Activated CD8-positive, alpha-beta memory T cell treated with anti-CD3 and anti-CD28 coated beads, Interleukin-2, amount 10 ng/mL, durations not matched to agents 7 days and 5 days (primary cell): ENCODE results near the gene HBEGF. TPM values are rescaled to one million over a fixed set of nuclear protein-coding genes. Genes with fewer than 3 reads are reported as not detected.
A peak's percentile ranks its signal among the peaks of the same experiment; 100 is the strongest.

ENCODE experiments used
- ATAC-seq: fragments of 150-1000 bp; cut with Tn5 transposase; one replicate; pipeline ENCODE4 v1.10.0; 2021; ENCODE audit warnings: moderate library complexity
- CTCF ChIA-PET: fragments of 350-600 bp; sonication (Branson Sonifier 250); formaldehyde crosslinking; loops from one replicate; lab custom pipeline; 2021; ENCODE audit warnings: antibody characterized with exemption; lab: Charles Lee
- DNase-seq: peaks from one replicate; pipeline ENCODE4 v3.0.0-alpha.2; 2020
- H3K27ac Mint-ChIP-seq: one replicate; pipeline ENCODE4 v1.8.0; 2021; ENCODE audit warnings: mild to moderate bottlenecking, mixed read lengths
- H3K27me3 Mint-ChIP-seq: one replicate; pipeline ENCODE4 v1.8.0; 2021; ENCODE audit warnings: mixed read lengths
- H3K36me3 Mint-ChIP-seq: one replicate; pipeline ENCODE4 v1.8.0; 2021; ENCODE audit warnings: mild to moderate bottlenecking, mixed read lengths
- H3K4me1 Mint-ChIP-seq: one replicate; pipeline ENCODE4 v1.8.0; 2021; ENCODE audit warnings: mixed read lengths
- H3K4me3 Mint-ChIP-seq: one replicate; pipeline ENCODE4 v1.8.0; 2021; ENCODE audit warnings: mild to moderate bottlenecking, moderate library complexity, mixed read lengths
- H3K9me3 Mint-ChIP-seq: one replicate; pipeline ENCODE4 v1.8.0; 2022; ENCODE audit warnings: low read depth, mixed read lengths
- total RNA-seq, 2 experiments: library from RNA; stranded (reverse); gene quantifications; one replicate each; pipeline ENCODE4 v1.2.3, GENCODE V29; 2021

Gene HBEGF
- total RNA-seq, 2 experiments from 2014 or later = 10.7 to 13.5 TPM

DNA sequence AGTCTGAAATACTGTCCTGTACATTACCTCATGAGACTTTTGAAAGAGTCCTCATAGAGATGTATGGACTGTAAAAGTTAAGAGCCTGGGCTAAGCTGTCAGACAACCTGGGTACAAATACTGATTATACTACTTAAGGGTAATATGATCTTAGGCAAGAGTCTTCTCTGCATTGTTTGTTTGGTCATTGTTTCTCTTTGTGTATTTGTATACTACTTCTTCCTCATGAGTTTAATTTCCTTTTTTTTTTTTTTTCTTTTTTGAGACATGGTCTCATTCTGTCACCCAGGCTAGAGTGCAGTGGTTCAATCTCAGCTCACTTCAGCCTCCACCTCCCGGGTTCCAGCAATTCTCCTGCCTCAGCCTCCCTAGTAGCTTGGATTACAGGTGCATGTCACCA, 40.9 kb downstream of the HBEGF start:
- ATAC-seq = no peak
- H3K27ac Mint-ChIP-seq = no peak overlapping the region
- H3K9me3 Mint-ChIP-seq = no peaks in the 10 kb centered on the region
- H3K36me3 Mint-ChIP-seq = no peaks in the 10 kb centered on the region
- CTCF ChIA-PET = interaction anchor here (1.2 kb wide), 2 partner anchors 24 to 48 kb away, joined by 4 read pairs; no protein-coding TSS in a partner anchor
- DNase-seq = no peak
- no peak overlapping the region for H3K4me3 Mint-ChIP-seq
- peaks cover 24% of the 10 kb centered on the region for H3K27me3 Mint-ChIP-seq
- peaks cover 27% of the 10 kb centered on the region for H3K4me1 Mint-ChIP-seq

DNA sequence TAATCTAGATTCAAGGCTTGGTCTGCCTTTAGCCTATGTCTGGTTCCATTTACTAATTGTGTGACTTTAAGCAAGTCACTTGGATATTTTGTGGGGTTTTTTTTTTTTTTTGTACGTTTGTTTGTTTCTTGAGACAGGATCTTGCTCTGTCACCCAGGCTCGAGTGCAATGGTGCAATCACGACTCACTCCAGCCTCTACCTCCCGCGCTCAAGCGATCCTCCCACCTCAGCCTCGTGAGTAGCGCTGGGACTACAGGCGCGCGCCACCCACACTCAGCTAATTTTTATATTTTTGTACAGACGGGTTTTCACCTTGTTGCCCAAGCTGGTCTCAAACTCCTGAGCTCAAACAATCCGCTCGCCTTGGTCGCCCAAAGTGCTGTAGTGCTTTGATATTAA, 42.4 kb downstream of the HBEGF start:
- Mint-ChIP-seq H3K4me1 (peaks cover 31% of the 10 kb centered on the region), H3K27ac (no peak overlapping the region), H3K27me3 (peaks cover 9% of the 10 kb centered on the region), H3K9me3 (no peaks in the 10 kb centered on the region), H3K4me3 (no peak overlapping the region), H3K36me3 (peaks cover 5% of the 10 kb centered on the region)
- ATAC-seq (no peak), DNase-seq (no peak)
- CTCF ChIA-PET = interaction anchor here (1.0 to 3.4 kb wide), 4 partner anchors 42 to 56 kb away, joined by 4 to 16 read pairs (median 8); partner anchors contain the start of gene HBEGF

DNA sequence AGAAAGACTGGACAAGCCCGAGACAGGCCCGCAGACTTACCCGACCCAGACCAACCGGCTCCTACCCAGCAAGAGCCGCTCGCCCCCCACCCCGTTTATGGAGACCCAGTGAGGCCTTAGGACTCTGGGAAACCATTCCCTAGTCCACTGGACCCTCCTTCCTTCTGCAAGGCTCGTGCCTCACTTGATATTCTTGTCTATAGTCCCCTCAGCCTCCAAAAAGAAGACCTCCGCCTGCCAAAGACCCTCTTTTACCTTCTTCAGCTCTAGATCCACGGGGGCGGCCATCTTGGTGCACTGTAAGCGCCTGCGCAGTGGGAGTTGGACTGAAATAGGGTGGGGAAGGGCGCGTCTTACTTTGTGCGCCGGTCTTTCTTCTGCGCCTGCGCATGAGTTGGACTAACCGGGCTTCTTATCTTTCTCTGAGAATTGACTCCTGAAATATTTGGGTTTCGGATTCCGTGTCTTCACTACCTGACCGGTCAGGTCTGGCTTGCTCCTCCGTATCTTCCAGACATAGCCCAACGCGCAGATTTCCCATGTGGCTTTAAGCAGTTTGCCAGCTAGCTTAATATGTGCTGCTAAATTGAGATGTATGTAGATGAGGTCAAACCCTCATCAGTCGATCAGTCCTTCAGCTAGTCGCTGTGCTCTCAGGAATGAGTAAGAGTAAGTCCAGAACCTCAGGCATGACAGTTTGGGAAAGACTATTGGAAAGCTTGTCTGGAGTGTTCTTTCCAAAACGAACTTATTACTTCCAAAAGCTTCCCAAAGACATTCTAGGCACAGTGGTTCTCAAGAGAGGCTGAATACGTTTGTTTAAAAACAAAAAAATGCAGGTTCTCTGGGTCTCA, 43.4 kb downstream of the HBEGF start, which contains the start of gene PFDN1:
TSS of gene PFDN1 (minus strand) at position 316 of the 854 bp plus-strand sequence. CDS start at position 288, 28 bp downstream.
- CTCF ChIA-PET = interaction anchor here (0.8 to 3.4 kb wide), 8 partner anchors 10 to 422 kb away, joined by 3 to 16 read pairs (median 4); partner anchors contain the start of gene HBEGF
- peaks cover 7% of the 10 kb centered on the region for H3K27me3 Mint-ChIP-seq
- no peaks in the 10 kb centered on the region for H3K9me3 Mint-ChIP-seq
- H3K36me3 Mint-ChIP-seq = peaks cover 9% of the 10 kb centered on the region
- peaks cover 34% of the 10 kb centered on the region for H3K4me1 Mint-ChIP-seq
- peak within 1 kb of the TSS; percentile 90 for H3K4me3 Mint-ChIP-seq
- peak; percentile 100 for ATAC-seq
- DNase-seq = peak; percentile 97
- H3K27ac Mint-ChIP-seq = peak within 1 kb of the TSS; percentile 94

DNA sequence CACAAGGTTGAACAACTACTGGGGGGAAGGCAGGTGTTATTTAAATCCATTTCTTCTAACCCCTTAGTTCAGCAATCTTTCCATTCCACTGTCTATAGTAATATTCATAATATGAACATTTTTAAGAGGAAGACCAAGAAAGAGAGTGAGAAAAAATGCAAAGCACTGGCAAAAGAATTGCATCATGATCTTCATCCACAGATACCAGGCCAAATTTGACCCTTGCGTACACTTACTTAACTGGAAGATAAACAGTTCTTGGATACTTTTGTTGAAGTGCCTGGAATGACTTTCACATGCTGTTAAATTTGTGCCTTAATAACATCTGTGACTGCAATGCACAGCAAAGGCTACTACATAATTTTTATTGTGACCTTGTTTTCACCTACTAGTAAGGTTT, 45.3 kb downstream of the HBEGF start:
- Mint-ChIP-seq H3K27ac (no peak overlapping the region), H3K36me3 (peaks cover 16% of the 10 kb centered on the region), H3K4me1 (peaks cover 43% of the 10 kb centered on the region), H3K9me3 (no peaks in the 10 kb centered on the region), H3K27me3 (peaks cover 2% of the 10 kb centered on the region), H3K4me3 (peak overlapping the region; percentile 7)
- ATAC-seq (no peak), DNase-seq (no peak)
- CTCF ChIA-PET = interaction anchor here (3.4 kb wide), 1 partner anchor 45 kb away, joined by 16 read pairs; the partner anchor contains the start of gene HBEGF

DNA sequence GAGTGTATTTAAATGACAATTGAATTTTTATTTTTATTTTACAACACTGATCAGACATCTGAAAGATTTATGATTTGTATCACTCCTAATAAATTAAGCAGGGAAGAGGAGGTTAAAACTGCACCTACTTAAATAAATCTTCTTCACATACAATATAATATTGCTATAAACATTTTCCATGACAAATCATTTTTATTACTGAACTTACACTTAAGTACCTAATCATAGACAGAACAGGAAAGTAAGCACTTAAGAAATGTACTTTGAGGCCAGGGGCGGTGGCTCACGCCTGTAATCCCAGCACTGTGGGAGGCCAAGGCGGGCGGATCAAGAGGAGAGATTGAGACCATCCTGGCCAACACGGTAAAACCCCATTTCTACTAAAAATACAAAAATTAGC, 47.3 kb downstream of the HBEGF start:
- H3K27me3 Mint-ChIP-seq = no peaks in the 10 kb centered on the region
- no peak for ATAC-seq
- H3K4me3 Mint-ChIP-seq = no peak overlapping the region
- H3K9me3 Mint-ChIP-seq = no peaks in the 10 kb centered on the region
- peaks cover 49% of the 10 kb centered on the region for H3K4me1 Mint-ChIP-seq
- no peak overlapping the region for H3K27ac Mint-ChIP-seq
- H3K36me3 Mint-ChIP-seq = peaks cover 19% of the 10 kb centered on the region
- CTCF ChIA-PET = no interaction called here
- DNase-seq = no peak

DNA sequence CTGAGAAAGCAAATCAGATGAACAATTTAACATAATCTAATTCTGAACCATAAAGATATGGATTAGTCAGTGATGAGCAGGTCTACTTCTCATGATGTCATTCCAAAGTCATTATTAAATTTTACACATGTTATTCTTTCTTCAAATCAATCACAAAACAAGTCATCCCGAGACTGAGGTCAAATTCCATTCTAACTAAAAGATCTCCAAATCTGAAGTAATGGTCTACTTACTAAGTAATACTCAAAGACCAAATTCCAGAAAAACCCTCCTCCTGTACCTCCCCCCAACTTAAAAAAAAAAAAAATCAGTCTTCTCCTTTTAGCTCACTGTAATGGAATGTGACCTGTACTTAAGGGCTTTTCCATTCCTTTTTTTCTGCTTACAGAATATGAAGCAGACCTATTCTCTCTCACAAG, 48.2 kb downstream of the HBEGF start:
- peaks cover 50% of the 10 kb centered on the region for H3K4me1 Mint-ChIP-seq
- H3K4me3 Mint-ChIP-seq = no peak overlapping the region
- H3K27ac Mint-ChIP-seq = no peak overlapping the region
- CTCF ChIA-PET = interaction anchor here (0.8 to 1.7 kb wide), 2 partner anchors 54 to 65 kb away, joined by 3 to 5 read pairs; no protein-coding TSS in a partner anchor
- DNase-seq = no peak
- no peaks in the 10 kb centered on the region for H3K9me3 Mint-ChIP-seq
- ATAC-seq = no peak
- peaks cover 19% of the 10 kb centered on the region for H3K36me3 Mint-ChIP-seq
- H3K27me3 Mint-ChIP-seq = no peaks in the 10 kb centered on the region

DNA sequence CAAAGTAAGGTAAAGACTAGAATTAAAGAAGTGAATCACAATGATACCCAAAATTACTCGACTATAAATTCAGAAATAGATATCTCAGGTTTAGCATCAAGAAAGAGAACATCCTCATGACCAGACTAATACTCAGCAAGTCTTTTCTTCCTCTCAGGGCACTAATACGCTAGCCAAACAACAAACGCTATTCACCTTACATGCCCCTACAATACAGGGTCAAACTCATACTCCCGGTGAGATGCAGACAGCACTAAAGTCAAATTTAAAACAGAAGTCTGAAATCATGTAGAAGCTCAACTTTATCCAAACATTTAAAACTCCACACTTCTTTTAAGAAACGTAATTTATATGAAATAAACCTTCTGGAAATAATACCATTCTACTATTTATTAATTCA, 49.1 kb downstream of the HBEGF start:
- no peak for ATAC-seq
- peaks cover 45% of the 10 kb centered on the region for H3K4me1 Mint-ChIP-seq
- DNase-seq = no peak
- H3K4me3 Mint-ChIP-seq = no peak overlapping the region
- H3K27me3 Mint-ChIP-seq = no peaks in the 10 kb centered on the region
- H3K27ac Mint-ChIP-seq = no peak overlapping the region
- H3K9me3 Mint-ChIP-seq = no peaks in the 10 kb centered on the region
- H3K36me3 Mint-ChIP-seq = peaks cover 19% of the 10 kb centered on the region
- CTCF ChIA-PET = interaction anchor here (1.7 kb wide), 1 partner anchor 54 kb away, joined by 5 read pairs; no protein-coding TSS in a partner anchor

DNA sequence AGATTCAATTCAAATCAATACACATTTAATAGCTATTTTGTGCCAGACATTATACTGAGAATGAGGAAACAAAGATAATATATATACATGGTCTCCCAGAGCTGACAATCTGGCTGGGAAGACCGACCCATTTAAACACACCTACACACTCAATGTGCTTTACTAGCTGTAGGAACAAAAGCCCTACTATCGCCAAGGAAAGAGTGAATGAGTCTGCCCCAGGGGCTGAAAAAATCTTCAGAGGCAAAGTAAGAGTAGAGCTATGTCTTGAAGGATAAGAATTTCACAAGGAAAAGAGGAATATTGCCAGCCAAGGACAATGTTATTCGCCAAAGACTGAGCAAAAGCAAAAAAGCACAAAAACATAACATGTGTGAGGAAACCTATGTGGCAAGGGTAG, 50.1 kb downstream of the HBEGF start:
- H3K36me3 Mint-ChIP-seq = peaks cover 19% of the 10 kb centered on the region
- no peaks in the 10 kb centered on the region for H3K9me3 Mint-ChIP-seq
- H3K4me1 Mint-ChIP-seq = peaks cover 38% of the 10 kb centered on the region
- no peak overlapping the region for H3K4me3 Mint-ChIP-seq
- no peak for DNase-seq
- no peaks in the 10 kb centered on the region for H3K27me3 Mint-ChIP-seq
- H3K27ac Mint-ChIP-seq = no peak overlapping the region
- ATAC-seq = no peak
- CTCF ChIA-PET = interaction anchor here (1.1 to 1.9 kb wide), 2 partner anchors 52 to 55 kb away, joined by 4 to 7 read pairs; no protein-coding TSS in a partner anchor

DNA sequence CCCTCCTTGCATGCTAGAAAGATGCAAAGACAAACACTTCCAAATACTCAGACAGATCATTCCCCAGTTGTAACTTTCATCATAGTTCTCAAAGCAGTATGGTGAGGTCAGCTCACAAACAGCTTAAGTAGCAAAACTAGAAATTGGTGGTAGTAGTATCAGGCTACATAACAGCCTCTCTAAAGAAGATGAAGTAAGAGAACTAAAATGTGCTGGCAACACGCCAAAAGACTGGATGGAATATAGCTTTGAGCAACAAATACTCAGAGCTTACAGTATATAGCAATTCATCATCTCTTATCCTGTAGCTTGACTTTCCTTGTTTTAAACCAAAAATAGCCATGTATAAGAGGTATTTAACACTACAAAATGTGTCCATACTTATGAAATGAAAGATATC, 51.0 kb downstream of the HBEGF start:
- Mint-ChIP-seq H3K36me3 (peaks cover 21% of the 10 kb centered on the region), H3K9me3 (no peaks in the 10 kb centered on the region)

DNA sequence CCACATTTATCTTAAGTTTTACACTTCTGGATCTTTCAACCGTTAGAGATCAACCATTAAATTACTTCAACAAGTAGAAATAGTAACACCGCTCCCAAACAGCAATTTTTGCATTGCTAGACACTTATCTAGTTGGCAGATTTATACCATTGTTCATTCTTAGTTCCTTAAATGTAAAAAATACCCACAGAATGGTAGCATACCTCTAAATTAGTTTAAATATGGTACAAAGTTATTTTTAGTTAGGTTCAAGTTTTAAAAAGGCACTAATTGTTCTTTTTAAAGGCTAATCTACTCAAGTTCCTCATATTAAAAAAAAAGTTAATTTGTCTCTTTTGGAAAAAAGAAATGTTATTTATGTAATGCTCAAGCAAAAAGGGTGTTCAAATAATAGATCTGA, 51.6 kb downstream of the HBEGF start:
- no peak overlapping the region for H3K27ac Mint-ChIP-seq
- no peaks in the 10 kb centered on the region for H3K9me3 Mint-ChIP-seq
- no peak overlapping the region for H3K4me3 Mint-ChIP-seq
- ATAC-seq = no peak
- no peaks in the 10 kb centered on the region for H3K27me3 Mint-ChIP-seq
- no peak for DNase-seq
- peaks cover 19% of the 10 kb centered on the region for H3K36me3 Mint-ChIP-seq
- CTCF ChIA-PET = interaction anchor here (0.5 to 1.9 kb wide), 3 partner anchors 8 to 57 kb away, joined by 3 to 7 read pairs (median 3); no protein-coding TSS in a partner anchor
- peaks cover 28% of the 10 kb centered on the region for H3K4me1 Mint-ChIP-seq

More for the DNA sequence above, 51.0 kb downstream of the HBEGF start:
- DNase-seq (no peak), ATAC-seq (no peak)
- peaks cover 31% of the 10 kb centered on the region for H3K4me1 Mint-ChIP-seq
- CTCF ChIA-PET = interaction anchor here (1.1 to 1.9 kb wide), 2 partner anchors 9 to 56 kb away, joined by 3 to 7 read pairs; no protein-coding TSS in a partner anchor
- no peak overlapping the region for H3K4me3 Mint-ChIP-seq
- no peak overlapping the region for H3K27ac Mint-ChIP-seq
- no peaks in the 10 kb centered on the region for H3K27me3 Mint-ChIP-seq

DNA sequence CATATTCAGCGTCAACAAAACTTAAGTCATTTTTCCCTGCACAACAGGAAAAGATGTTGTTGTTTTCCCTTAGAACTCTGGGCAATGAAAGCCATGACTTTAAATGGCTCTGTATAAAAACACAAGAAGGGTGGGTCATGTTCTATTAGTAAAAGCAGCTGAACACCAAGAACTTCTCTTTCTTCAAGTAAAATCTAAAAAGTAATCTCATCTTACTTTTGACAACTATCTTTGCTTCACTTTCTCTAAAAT, 52.6 kb downstream of the HBEGF start:
- Mint-ChIP-seq H3K27me3 (no peaks in the 10 kb centered on the region), H3K27ac (no peak overlapping the region), H3K4me1 (peaks cover 28% of the 10 kb centered on the region), H3K4me3 (no peak overlapping the region), H3K36me3 (peaks cover 20% of the 10 kb centered on the region), H3K9me3 (no peaks in the 10 kb centered on the region)
- ATAC-seq (no peak), DNase-seq (no peak)
- CTCF ChIA-PET = no interaction called here

DNA sequence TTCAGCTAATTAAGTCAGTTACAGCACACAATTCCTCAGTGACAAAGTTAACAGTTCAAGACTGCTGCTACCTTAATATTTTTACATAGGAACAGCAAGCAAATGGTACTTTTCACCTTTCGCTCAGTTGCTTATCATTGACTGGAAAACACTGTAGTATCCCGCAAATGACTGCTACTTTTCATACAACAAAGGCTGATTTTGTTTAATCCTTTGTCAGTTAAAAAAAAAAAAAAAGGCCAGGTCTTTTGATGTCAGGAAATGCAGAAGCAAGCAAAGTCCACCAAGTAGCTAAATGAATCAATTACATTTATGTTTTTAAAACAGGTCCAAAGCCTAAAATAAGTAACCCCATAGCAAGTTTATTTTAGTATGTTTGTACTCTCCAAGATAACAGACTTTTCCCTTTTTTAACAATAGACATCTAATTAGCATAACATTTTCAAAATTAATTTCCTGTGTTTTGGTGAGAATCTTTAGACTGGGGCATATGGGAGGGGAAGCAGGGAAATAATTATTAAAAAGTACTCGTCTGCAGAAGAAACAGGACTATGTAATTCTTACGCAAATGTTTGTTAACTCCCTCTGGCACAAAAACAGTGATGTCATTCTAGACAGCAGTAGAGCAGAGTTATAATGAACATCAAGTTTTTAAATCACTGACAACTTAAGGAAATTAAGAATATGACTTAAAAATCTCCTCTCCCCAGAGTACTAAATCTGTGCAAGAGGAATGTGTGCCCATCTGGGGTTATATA, 53.1 kb downstream of the HBEGF start:
- H3K27ac Mint-ChIP-seq = no peak overlapping the region
- H3K27me3 Mint-ChIP-seq = no peaks in the 10 kb centered on the region
- DNase-seq (no peak), ATAC-seq (no peak)
- no peaks in the 10 kb centered on the region for H3K9me3 Mint-ChIP-seq
- peaks cover 27% of the 10 kb centered on the region for H3K4me1 Mint-ChIP-seq
- CTCF ChIA-PET = interaction anchor here (0.8 to 1.7 kb wide), 2 partner anchors 12 to 46 kb away, joined by 3 read pairs; no protein-coding TSS in a partner anchor
- peaks cover 19% of the 10 kb centered on the region for H3K36me3 Mint-ChIP-seq
- H3K4me3 Mint-ChIP-seq = no peak overlapping the region
